Measurements from ENCODE around the gene KIF26B.

GRCh38 chr1:245462161-245462560 is 307.4 kb downstream of the KIF26B start:
- TF ChIP-seq CTCF (IDR thresholded peaks at IDR 0.05) (no peak), POLR2A (IDR thresholded peaks at IDR 0.05) (no peak), POLR2AphosphoS5 (IDR thresholded peaks at IDR 0.05) (no peak)

Data from stomach (tissue), 4 donors.